NCI-H1694 treated with DMSO at 0.1 percent for 48 hours (cell line): ENCODE results near the gene EIF4E.
"Not testable (repeated sequence)": the region's sequence is repeated elsewhere in the genome, so short reads cannot be mapped to it uniquely, and the experiment has no call there.

ENCODE experiments used
- DNase-seq: peaks from one replicate; lab custom pipeline; 2025; lab: John Stamatoyannopoulos, UW

Gene EIF4E, protein sequence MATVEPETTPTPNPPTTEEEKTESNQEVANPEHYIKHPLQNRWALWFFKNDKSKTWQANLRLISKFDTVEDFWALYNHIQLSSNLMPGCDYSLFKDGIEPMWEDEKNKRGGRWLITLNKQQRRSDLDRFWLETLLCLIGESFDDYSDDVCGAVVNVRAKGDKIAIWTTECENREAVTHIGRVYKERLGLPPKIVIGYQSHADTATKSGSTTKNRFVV

DNA sequence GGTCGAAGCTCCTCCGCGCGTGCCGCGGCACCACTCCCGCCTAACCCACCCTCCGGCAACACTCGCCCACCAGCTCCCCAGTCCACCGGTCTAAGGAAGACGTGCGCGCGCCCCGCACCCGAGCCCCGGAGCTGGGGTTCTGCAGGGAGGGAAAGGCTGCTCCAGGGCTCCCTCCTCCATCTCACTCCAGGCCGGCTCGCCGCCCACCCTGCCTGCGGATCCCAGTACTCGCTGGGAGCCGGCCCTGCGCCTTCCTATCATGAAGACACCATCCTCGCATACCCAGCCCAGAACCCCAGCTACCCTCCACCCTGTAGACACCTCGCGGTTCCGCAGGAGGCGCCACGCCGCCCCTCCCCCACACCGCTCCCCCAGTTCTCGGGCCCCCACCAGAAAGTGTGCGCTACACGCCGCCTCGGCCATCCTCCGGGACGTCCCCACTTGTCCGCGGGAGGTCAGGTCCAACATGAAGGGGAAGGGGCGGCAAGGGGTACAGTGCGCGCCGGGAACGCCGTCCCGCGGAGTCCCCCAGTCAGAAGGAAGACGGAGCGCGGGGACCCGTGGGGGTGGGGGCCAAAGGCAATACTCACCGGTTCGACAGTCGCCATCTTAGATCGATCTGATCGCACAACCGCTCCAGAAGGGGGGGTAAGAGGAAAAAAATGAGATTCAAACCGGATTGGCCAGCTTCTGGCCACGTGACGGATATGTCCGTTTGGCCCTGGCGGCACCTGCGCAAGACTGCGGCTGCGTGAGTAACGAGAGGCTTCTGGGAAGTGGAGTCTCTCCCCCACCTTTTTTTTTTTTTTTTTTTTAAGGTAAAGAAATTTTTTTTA is at the start of gene EIF4E:
Gene EIF4E, minus strand, starts transcription at position 629 of the 836 bp plus-strand sequence. Its CDS starts 21 bp downstream, at position 608.
- peak; percentile 94 for DNase-seq

DNA sequence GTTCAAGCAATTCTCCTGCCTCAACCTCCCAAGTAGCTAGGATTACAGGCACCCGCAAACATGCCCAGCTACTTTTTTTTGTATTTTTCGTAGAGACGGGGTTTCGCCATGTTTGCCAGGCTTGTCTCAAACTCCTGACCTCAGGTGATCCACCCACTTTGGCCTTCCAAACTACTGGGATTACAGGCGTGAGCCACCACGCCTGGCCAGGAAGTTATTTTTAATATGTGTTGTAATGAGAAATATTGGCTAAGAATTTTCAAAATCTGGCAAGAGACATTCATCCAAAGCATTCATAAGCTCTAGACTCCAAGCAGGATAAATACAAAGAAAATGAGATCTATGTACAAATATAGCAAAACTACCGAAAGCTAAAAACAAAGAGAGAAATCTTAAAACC is 48.6 kb upstream of the EIF4E start:
- no peak for DNase-seq

DNA sequence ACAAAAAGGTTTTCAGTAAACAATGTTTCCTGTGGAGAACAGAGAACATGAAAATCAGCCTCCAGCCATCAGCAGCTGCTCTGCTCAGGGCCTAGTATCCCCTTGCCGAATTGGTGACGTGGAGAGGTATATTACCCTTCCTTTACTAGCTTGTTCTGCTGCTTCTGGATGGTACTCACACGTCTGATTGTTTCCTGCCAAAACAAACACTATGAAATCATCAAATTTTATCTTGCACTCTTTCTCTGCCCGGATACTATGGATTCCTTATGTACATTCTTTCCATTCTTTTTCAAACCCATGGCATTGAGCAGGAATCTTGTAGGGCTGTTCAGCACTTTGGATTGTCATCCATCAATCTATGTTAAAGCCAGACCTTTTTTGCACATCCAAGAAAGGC is 47.8 kb upstream of the EIF4E start:
- DNase-seq, result no peak

DNA sequence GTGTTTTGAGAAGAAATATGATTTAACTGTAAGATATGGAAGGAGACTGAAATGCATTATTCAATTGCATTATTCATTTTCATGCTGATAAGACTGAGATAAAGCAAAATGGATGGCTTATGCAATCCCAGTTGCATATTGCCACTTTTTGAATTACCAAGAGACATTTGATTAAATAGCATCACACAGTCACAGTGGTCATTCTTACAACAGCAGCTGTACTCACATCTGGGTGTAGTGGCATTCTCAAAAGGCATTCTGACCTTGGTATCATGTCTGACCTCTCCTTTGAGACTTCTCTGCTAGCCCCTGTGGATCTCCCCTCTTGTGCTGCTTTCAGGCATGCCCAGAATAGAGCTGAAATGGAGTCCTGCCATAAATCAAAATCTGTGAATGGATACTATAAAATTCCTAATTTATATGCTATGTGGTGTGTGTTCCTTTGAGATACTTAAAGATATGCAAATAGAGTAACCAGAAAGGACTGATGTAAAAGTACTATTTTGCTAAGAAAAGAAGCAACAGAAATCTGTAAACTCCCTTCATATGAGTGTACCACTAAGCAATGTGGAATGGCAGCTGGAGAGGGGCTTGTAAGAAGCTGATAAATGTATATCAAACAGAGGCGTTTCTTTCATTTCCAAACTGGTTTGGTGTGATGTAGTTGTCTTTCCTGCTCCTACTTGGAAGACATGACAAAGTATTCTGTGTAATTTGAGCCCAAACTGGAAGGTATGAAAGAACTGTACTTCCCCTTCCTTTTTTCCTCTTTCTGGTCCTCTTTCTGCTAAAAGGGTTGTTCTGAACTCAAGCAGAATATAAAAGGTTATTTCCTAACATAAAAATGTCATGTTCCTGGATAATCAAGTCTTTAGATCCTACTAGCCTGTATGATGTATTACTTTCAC is 41.2 kb upstream of the EIF4E start:
- DNase-seq, result no peak

DNA sequence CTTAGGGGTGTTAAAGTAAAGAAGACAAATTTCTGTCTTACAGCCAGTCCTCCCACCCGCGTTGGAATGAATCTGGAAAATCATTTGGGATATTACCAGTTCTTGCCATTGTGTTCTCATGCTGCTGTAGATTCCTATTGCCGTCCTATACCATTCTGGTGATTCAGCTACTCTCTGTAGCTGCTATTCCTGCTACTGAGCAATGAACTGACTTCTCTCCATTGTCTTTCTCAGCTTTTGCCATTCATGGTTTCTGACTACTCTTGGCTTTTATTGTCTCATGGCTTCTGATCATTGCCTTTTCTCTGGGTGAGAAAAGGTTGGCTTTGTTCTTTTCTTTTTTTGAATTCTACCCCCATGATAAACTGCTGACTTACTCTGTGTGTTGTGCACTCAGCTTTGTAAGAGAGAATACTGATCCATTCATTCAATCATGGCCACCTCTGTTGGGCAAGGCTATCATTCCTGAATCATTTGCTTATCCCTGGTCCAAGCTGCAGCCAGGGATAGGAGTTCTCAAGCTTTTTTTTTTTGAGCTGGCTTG is 38.9 kb upstream of the EIF4E start:
- DNase-seq, result no peak

DNA sequence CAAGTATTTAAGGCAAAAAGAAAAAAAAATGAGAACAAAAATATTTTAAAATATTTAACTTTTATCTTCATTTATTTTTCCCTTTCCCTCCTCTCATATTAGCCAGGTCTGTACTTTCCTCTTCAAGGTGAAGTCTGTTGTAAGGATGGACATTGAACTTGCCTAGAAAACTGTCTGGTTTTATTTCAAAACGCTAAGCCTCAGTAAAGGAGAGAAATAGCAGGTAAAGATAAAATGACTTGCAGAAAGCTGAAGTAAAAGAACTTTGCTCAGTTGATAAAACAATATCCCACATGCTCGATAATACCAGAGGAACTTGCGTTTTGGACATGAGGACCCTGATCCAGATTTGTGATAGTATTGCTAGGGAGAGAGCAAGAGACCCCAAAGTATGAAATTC is 38.0 kb upstream of the EIF4E start:
- DNase-seq, result no peak

DNA sequence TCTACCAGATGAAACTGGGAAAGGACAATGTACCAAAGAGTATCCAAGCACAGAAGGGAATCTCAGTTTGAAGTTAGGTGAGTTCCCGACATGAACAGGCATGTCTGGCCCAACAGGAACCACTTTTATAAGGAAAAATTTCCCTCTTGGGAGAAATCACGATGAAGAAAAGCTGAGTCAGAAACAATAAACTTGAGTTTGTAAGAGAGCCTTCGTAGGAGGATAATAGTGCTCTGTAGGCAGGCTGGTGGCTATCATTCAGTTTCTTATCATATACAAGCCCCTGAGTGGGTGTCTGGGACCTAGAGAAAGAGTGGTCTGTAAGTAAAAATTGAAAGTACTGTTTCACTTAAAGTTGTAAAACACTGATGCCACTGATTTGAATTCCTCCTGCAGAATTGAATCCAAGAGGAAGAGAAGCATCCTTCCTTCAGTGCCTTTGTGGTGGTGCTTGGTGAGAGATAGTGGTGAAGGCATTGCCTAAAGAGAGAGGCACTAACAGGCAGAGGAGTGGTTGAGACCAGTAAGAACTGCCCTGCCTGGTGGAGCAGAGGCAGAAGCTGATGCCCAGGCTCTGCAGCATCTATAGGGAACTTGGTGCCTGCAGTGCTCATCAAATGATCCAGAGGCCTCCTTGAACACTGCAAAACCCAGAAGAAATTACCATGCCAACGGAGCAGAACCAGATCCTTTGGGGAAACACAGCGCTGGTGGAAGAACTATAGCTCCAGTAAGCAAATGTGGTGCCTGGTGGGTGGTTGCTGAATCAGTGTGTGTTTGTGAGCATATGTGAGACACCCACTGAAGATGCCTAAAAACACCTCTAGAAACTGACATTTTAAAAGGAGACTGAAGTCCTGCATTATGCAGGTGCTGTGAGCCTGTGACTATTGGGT is 34.9 kb upstream of the EIF4E start:
- no peak for DNase-seq

DNA sequence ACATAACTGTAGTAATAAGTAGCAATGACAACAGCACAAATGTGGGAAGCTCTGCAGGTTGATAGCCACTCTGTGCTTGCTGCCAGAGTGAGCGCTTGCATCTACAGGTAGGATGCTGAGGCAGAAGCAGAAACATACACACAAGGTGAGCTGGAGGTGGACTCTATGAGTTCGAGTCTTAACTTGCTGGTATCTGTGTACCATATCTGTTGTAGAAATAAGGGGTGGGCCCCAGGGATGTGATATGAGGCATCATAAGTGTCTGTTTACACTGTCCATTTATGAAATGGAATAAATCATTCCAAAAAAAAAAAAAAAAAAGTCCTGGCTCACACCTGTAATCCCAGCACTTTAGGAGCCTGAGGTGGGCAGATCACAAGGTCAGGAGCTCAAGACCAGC is 32.8 kb upstream of the EIF4E start:
- DNase-seq, result no peak

DNA sequence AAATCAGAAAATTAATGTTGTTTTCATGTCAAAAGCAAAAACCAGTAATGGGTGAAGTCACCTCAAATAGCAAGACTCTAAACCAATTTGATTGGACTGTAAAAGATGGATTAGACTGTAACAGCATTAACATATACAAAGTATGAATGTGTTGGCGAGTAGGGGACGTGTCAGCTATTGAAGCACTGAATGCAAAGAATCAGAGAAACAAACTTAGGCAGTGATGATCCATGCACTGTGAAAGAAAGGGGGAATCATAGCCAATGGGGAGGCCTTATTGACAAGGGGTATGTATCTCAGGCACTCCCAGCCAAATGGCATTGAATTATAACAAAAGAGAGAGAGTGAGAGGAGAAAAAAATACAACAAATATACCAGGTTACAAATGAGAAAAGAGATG is 30.5 kb upstream of the EIF4E start:
- DNase-seq, result no peak

DNA sequence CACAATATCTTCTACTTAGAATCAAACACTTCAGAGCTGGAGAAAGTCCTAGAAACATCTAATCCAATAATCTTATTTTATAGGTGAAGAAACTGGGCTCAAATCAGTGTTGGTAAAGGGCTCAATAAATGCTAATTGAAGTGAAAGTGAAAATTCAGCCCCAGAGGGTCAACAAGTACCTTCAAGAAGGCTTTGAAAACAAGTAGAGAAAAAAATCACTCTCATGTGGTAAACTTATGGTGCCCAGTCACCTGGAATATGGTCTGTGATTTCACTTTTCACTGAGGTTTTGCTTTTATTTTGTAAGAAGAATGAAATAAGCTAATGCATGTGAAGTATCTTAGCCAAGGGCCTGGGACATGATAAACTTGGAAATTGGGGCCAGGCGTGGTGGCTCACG is 29.1 kb upstream of the EIF4E start:
- no peak for DNase-seq

DNA sequence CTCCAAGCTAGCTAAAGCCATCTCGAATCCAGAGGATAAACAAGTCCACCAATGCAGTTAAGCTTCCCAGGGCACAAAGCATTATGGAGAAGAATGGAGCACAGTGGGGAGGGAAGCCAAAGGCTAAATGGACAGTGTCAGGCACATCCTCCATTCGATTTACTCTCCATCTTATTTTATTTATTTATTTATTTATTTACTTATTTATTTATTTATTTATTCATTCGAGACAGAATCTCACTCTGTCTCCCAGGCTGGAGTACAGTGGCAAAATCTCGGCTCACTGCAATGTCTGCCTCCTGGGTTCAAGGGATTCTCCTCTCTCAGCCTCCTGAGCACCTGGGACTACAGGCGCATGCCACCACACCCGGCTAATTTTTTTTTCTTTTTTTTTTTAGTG is 26.3 kb upstream of the EIF4E start:
- DNase-seq, result no peak

DNA sequence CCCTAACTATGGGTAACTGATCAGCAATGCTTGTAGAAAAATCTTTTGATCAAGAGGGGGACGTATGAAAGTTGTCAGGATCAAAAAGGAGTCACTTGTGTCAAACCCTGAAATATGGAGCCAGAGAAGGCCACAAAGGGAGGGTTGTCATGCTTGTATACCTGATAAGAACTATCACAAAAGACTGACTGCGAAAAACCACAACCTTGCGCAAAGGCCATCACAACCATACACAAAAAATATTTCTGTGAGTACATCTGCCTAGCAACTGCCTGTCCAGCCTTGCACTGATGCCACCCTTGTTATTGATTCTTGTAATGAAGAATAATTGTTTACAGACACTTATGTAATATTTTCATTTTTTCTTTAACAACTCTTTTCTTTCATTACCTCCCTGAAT is 22.8 kb upstream of the EIF4E start:
- no peak for DNase-seq

DNA sequence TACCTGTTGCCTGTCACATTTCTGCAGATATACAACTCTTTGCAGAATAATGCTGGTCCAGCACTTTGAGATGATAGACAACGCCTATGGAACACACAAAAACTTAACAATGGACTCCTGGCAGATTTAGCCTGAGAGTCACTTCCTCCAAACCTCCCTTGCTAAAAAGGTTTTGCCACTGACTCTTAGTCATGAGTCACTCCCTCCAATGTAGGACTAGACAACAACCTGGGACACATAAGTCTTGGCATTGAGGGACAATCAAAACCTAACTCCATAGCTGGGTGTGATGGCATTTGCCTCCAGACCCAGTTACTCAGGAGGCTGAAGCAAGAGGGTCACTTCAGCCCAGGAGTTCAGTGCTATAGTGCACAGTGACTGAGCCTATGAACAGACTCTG is 22.0 kb upstream of the EIF4E start:
- DNase-seq, result no peak

DNA sequence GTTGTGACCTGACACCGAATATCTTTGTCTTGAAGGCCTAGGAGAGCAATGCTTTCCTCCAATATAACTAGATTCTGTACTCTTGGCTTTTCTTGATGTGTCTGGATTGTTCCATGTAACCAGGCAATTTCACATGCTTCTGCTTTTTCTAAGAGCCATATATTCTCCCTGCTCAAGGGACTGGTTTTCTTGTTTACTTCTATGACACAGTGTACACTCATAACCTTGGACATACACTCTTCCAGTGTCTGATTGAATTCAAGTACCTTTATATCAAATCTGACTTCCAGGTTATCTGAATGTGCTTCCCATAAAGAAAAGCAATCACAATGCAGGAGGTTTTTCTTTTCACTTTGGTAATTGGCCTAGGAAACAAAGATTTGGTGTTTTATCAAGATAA is 17.4 kb upstream of the EIF4E start:
- no peak for DNase-seq

DNA sequence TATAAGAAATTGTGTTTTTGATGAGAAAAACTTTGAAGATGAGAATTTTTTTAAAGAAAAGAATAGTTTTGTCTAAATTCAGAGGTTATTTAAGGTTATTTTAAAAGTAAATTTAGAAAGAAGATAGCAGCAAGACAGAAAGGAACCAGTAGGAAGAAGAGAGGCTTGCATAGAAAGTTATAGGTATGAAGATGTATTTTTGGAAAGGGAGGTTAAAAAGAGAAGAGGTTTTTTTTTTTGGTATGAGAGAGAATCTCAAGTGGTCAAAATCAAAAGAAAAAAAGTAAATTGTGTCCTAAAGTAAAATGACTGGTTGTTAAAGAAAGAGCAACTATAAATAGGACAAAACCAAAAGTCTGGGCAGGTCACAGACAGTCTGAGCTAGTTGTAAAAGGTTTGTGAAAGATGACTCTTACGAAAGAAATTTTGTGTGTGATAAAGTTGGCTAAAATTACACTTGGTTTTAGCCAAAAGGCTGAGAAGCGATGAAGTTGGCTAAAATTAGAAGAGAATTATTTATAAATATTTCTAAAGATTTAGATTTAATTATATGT is 16.4 kb upstream of the EIF4E start:
- no peak for DNase-seq

DNA sequence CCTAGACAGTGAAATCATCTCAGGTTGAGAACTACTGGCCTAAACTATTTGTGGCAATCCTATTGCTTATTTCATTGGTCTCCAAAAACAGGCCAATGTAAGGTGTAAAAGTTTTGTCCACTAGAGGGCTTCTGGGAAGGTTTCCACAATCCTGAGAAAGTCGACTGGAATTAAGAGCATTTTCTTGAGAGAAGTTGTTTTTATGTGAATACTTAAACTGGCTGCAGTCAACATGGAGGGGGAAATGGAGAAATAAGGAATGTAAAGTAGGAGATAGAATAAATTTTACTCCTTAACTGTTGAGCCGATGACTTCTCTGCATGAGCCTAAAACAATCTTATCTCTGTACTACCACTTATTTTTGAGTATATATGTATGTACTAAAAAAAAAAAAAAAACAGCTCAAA is 11.0 kb upstream of the EIF4E start:
- peak; percentile 7 for DNase-seq

DNA sequence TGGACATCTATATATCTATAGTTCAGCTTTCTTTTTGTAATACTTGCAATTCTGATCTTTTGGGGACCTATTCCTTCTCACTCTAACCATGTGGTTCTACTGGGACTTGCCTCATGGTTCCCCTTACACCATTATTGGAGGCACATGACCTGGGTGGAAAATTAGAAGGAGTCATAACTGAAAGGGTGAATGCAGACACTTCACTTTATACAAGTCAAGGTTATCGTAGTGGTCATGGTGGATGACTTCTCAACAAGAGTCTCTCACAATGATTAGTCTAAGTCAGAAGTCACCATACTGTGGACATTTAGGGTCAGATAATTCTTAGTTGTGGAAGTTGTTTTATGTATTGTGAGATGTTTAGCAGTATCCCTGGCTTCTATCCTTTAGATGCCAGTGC is 10.5 kb upstream of the EIF4E start:
- DNase-seq, result no peak

DNA sequence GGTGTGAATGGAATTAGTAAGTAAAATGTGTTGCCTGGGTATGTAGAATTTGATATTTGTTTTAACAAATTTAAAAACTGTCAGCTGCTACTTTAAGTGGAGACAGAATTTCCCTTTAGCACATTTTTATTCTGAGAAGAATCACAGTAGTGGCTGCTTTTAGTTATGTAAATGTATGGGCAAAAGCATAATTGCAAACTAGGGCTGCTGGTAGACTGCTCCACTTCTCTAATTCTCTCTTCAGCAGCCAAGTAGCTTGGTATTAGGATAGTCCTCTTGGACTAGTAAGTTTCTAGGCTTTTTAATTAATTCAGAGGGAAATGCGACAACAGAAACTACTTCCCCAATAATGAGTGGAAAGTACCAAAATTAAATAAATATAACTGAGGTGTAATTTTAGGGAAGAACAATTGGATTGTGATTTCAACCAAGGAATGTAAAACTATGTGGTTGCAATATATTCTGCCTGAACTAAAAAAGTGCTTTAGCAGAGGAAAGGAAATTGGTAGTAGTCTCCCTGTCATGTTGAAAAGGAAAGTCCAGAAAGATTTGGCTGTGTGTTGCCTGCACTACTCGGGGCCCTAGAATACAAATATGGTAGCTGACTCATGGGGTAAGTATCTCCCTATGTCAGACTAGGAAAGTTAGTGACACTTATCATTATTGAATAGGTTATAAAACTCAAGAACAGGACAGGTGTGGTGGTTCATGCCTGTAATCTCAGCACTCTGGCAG is 9.2 kb upstream of the EIF4E start:
- no peak for DNase-seq

DNA sequence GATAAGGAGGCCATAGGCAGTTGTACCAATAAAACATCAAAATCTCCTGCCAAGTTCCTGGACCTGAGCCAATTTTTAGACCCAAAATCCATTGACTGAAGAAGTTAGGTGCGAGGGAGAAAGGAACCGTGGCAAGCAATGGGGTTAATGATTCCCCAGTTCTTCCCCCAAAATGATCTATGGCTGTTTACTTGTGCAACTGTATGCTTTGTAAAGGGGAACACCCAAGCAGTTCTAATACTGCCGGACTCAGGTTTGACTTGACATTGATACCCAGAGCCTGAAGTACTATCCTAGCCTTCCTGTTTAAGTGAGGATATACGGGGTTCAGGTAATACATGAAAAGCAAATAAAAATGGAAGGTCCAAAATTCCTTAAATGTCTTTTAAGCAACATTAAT is 6.7 kb upstream of the EIF4E start:
- no peak for DNase-seq

DNA sequence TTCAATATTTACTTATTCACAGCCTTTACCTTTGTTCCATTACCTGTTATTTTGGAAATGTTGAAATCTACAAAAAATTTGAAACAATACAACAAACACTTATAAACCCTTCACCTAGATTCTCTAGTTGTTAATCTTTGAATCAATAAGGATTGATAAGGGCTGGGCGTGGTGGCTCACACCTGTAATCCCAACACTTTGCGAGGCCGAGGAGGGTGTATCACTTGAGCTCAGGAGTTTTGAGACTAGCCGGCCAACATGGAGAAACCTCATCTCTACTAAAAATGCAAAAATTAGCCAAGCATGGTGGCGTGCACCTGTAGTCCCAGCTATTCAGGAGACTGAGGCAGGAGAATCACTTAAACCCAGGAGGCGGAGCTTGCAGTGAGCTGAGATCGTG is 5.9 kb upstream of the EIF4E start:
- DNase-seq, result not testable (repeated sequence)
